IMR-90 (cell line): Measurements from ENCODE around the gene DYRK1A. TPM values are rescaled to one million over a fixed set of nuclear protein-coding genes. Genes with fewer than 3 reads are reported as not detected.

Source experiments
- ATAC-seq: fragments of 200-7000 bp; cut with Tn5 transposase; 2 replicates; pipeline ENCODE4 v1.9.1; 2020; ENCODE audit warnings: low read depth, mild to moderate bottlenecking, moderate library complexity
- BruUV-seq: library from RNA; stranded (reverse); fragments of 400-500 nt; replicated peaks from 2 replicates; lab custom pipeline; 2021; lab: Mats Ljungman, UMichigan
- CTCF ChIA-PET: fragments of 300-600 bp; formaldehyde crosslinking; extraction: SDS; loops from one replicate; lab custom pipeline; 2021; ENCODE audit warnings: antibody characterized with exemption; lab: Yijun Ruan, JAX
- POLR2A ChIA-PET: fragments of 300-600 bp; sonication (Branson Sonifier 250); formaldehyde crosslinking; loops from one replicate; lab custom pipeline; 2022; ENCODE audit warnings: antibody characterized with exemption; ENCODE audit not compliant: unreplicated experiment; lab: Charles Lee
- DNase-seq: peaks from one replicate; pipeline ENCODE4 v3.0.0; 2013
- H2AFZ ChIP-seq: replicated peaks from 2 replicates; pipeline ENCODE3; 2013; ENCODE audit warnings: low read length, mild to moderate bottlenecking; ENCODE audit not compliant: poor library complexity
- H2AK5ac ChIP-seq: 2 replicates; pipeline ENCODE4 v1.6.1; 2013; ENCODE audit warnings: low read depth, low read length, inconsistent platforms
- H2AK9ac ChIP-seq: replicated peaks from 2 replicates; pipeline ENCODE3; 2013; ENCODE audit warnings: mild to moderate bottlenecking, low read depth, low read length, moderate library complexity; ENCODE audit not compliant: poor library complexity
- H2BK120ac ChIP-seq: 2 replicates; pipeline ENCODE4 v1.6.1; 2013; ENCODE audit warnings: low read depth, low read length, inconsistent platforms
- H2BK15ac ChIP-seq: 3 replicates; pipeline ENCODE4 v1.6.1; 2013; ENCODE audit warnings: low read depth, low read length, inconsistent platforms
- H2BK20ac ChIP-seq: 2 replicates; pipeline ENCODE4 v1.6.1; 2013; ENCODE audit warnings: low read depth, mild to moderate bottlenecking, inconsistent platforms, low read length, moderate library complexity
- H2BK5ac ChIP-seq: 2 replicates; pipeline ENCODE4 v1.6.1; 2013; ENCODE audit warnings: mild to moderate bottlenecking, low read depth, low read length, inconsistent platforms; ENCODE audit not compliant: poor library complexity, severe bottlenecking
- H3K14ac ChIP-seq: replicated peaks from 2 replicates; pipeline ENCODE4 v1.6.1; 2013; ENCODE audit warnings: low read depth, low read length, inconsistent platforms
- H3K18ac ChIP-seq: 2 replicates; pipeline ENCODE4 v1.6.1; 2013; ENCODE audit warnings: low read depth, low read length, control low read depth
- H3K23ac ChIP-seq: 2 replicates; pipeline ENCODE4 v1.6.1; 2013; ENCODE audit warnings: low read depth, low read length, inconsistent platforms
- H3K27ac ChIP-seq: 2 replicates; pipeline ENCODE4 v1.5.1; 2013; ENCODE audit warnings: mild to moderate bottlenecking, control low read depth, low read length; ENCODE audit not compliant: insufficient read depth
- H3K27me3 ChIP-seq: 2 replicates; pipeline ENCODE4 v1.6.1; 2013; ENCODE audit warnings: low read length; ENCODE audit not compliant: control insufficient read depth, insufficient read depth
- H3K36me3 ChIP-seq: 2 replicates; pipeline ENCODE4 v1.6.1; 2013; ENCODE audit warnings: low read length, mixed read lengths; ENCODE audit not compliant: control insufficient read depth, insufficient read depth
- H3K4ac ChIP-seq: 2 replicates; pipeline ENCODE4 v1.6.1; 2013; ENCODE audit warnings: low read depth, low read length, inconsistent platforms
- H3K4me1 ChIP-seq: 2 replicates; pipeline ENCODE4 v1.6.1; 2013; ENCODE audit warnings: low read length, mixed read lengths; ENCODE audit not compliant: control insufficient read depth, insufficient read depth
- H3K4me2 ChIP-seq: 2 replicates; pipeline ENCODE4 v1.6.1; 2013; ENCODE audit warnings: low read depth, mild to moderate bottlenecking, control low read depth, low read length, moderate library complexity
- H3K4me3 ChIP-seq: 2 replicates; pipeline ENCODE4 v1.5.1; 2013; ENCODE audit warnings: low read depth, mild to moderate bottlenecking, control low read depth, low read length, moderate library complexity; ENCODE audit not compliant: insufficient read depth
- H3K56ac ChIP-seq: 2 replicates; pipeline ENCODE4 v1.6.1; 2013; ENCODE audit warnings: low read length, inconsistent platforms; ENCODE audit not compliant: insufficient read depth; ENCODE audit errors: extremely low read depth
- H3K79me1 ChIP-seq, 2 experiments: 2 replicates each; pipeline ENCODE4 v1.6.1; 2013; ENCODE audit warnings: low read length in 2 of 2, inconsistent platforms in 1 of 2, low read depth in 1 of 2
- H3K9ac ChIP-seq: 2 replicates; pipeline ENCODE4 v1.6.1; 2013; ENCODE audit warnings: low read depth, low read length, control low read depth
- H3K9me1 ChIP-seq: 2 replicates; pipeline ENCODE4 v1.6.1; 2013; ENCODE audit warnings: low read length, inconsistent platforms; ENCODE audit not compliant: insufficient read depth
- H3K9me3 ChIP-seq: 2 replicates; pipeline ENCODE4 v1.6.1; 2013; ENCODE audit warnings: low read length; ENCODE audit not compliant: control insufficient read depth, insufficient read depth
- H4K20me1 ChIP-seq: 2 replicates; pipeline ENCODE4 v1.6.1; 2013; ENCODE audit warnings: low read length, inconsistent platforms; ENCODE audit not compliant: insufficient read depth
- H4K5ac ChIP-seq: 2 replicates; pipeline ENCODE4 v1.6.1; 2013; ENCODE audit warnings: mild to moderate bottlenecking, low read depth, low read length, control low read depth
- H4K8ac ChIP-seq, 2 experiments: 2 replicates each; pipeline ENCODE4 v1.6.1; 2013; ENCODE audit warnings: low read depth in 2 of 2, low read length in 2 of 2, control low read depth in 1 of 2, inconsistent platforms in 1 of 2
- H4K91ac ChIP-seq: 2 replicates; pipeline ENCODE4 v1.6.1; 2013; ENCODE audit warnings: low read depth, low read length, inconsistent platforms; ENCODE audit not compliant: insufficient read depth
- FOS ChIP-seq: fragments of 150-350 bp; IDR thresholded peaks from 2 replicates; pipeline ENCODE4 v1.6.1; 2016; ENCODE audit warnings: low read depth, low read length
- MAFK ChIP-seq: IDR thresholded peaks from 2 replicates; pipeline ENCODE4 v1.6.1; 2012; ENCODE audit warnings: low read depth, low read length, improper control_type of control experiment
- MAZ ChIP-seq: IDR thresholded peaks from 2 replicates; pipeline ENCODE4 v1.6.1; 2012; ENCODE audit warnings: low read depth, mild to moderate bottlenecking, low read length, improper control_type of control experiment, moderate library complexity, borderline replicate concordance
- NFE2L2 ChIP-seq: fragments of 150-350 bp; IDR thresholded peaks from 2 replicates; pipeline ENCODE4 v1.6.1; 2016; ENCODE audit warnings: low read depth, mild to moderate bottlenecking, low read length
- RCOR1 ChIP-seq: IDR thresholded peaks from 2 replicates; pipeline ENCODE4 v1.6.1; 2012; ENCODE audit warnings: mild to moderate bottlenecking, low read length, improper control_type of control experiment; ENCODE audit not compliant: insufficient replicate concordance
- RFX5 ChIP-seq: IDR thresholded peaks from 2 replicates; pipeline ENCODE4 v1.8.0; 2012; ENCODE audit warnings: low read depth, mild to moderate bottlenecking, low read length, moderate library complexity
- WGBS, 2 experiments: methylation state at CpG; one replicate each; pipeline versions ENCODE4 v1.1.5 to v1.1.7; 2013; ENCODE audit warnings: missing lambda C conversion rate in 2 of 2; ENCODE audit not compliant: insufficient read length in 1 of 2; ENCODE audit errors: extremely low coverage in 2 of 2; 5-methylcytosine and 5-hydroxymethylcytosine counted together
- dilution Hi-C: fragments of 300-500 bp; cut with HindIII; formaldehyde crosslinking; loops from one replicate; pipeline ENCODE4 v1.14.3; 2018; ENCODE audit warnings: low sequenced_read_pairs; ENCODE audit not compliant: unreplicated experiment
- in situ Hi-C: fragments of 300-500 bp; cut with MboI; formaldehyde crosslinking; loops from 3 replicates; pipeline ENCODE4 v1.14.3; 2019; ENCODE audit warnings: low sequenced_read_pairs, inconsistent platforms, mixed read lengths
- intact Hi-C: fragments of 100-400 bp; cut with micrococcal nuclease; formaldehyde crosslinking; loops from 2 replicates; pipeline ENCODE4 v1.10.0; 2022
- polyA plus RNA-seq, 3 experiments: library from polyadenylated mRNA; depleted of rRNA; stranded (reverse); fragments of >200 nt; gene quantifications; 2 replicates each; pipeline ENCODE4 v1.2.3, GENCODE V29; 2012; ENCODE audit warnings: low replicate concordance in 1 of 3
- total RNA-seq: library from RNA; depleted of rRNA; stranded (reverse); fragments of >200 nt; gene quantifications from 2 replicates; pipeline ENCODE4 v1.2.3, GENCODE V29; 2012
- TF ChIP-seq, protein P1 (sequence below): fragments of 150-350 bp; IDR thresholded peaks from 2 replicates; pipeline ENCODE4 v1.6.1; 2016; ENCODE audit warnings: low read depth, mild to moderate bottlenecking, low read length, moderate library complexity, borderline replicate concordance
- TF ChIP-seq, protein P2 (sequence below): conservative IDR thresholded peaks from 2 replicates; pipeline ENCODE4 v1.5.1; 2012; ENCODE audit warnings: mild to moderate bottlenecking, low read depth, low read length, improper control_type of control experiment
- TF ChIP-seq, protein P3 (sequence below): fragments of 150-350 bp; IDR thresholded peaks from 2 replicates; pipeline ENCODE4 v1.6.1; 2017; ENCODE audit warnings: mild to moderate bottlenecking, antibody characterized with exemption, low read length, low read depth

Gene DYRK1A
- total and polyA plus RNA-seq, 2 of the 4 experiments (the other 2 are of a cell fraction), result 18.6 to 50.5 TPM

- Histone ChIP-seq H4K20me1 (peaks cover 8% of the 10 kb centered on the region; the same call in 1 of the 2 replicates), H3K23ac (no peak overlapping the region), H3K9me3 (no peaks in the 10 kb centered on the region), H3K18ac (no peak overlapping the region), H3K9me1 (peaks cover 25% of the 10 kb centered on the region), H3K27me3 (no peaks in the 10 kb centered on the region), H4K8ac (no peak overlapping the region), H3K36me3 (peaks cover 44% of the 10 kb centered on the region), H3K4me2 (no peak overlapping the region), H2AFZ (no peak overlapping the region), H4K91ac (no peak overlapping the region), H3K9ac (no peak overlapping the region), H3K56ac (no peak overlapping the region), H2BK15ac (no peak overlapping the region), H3K4me3 (no peak overlapping the region), H3K79me1 (peaks cover 46 to 74% of the 10 kb centered on the region in 2 experiments), H4K5ac (no peak overlapping the region), H3K14ac (no peak overlapping the region), H2AK5ac (no peak overlapping the region), H2BK20ac (no peak overlapping the region), H2BK120ac (no peak overlapping the region), H3K4me1 (peaks cover 3% of the 10 kb centered on the region), H2AK9ac (no peak overlapping the region), H3K27ac (no peak overlapping the region), H3K4ac (no peak overlapping the region), H2BK5ac (no peak overlapping the region)
- no peak for ATAC-seq
- WGBS, 2 experiments, result 82% methylated on average over 5 of the region's 12 CpGs; no CpG with 5 or more reads in 1 of the 2 experiments
- TF ChIP-seq FOS (no peak), RCOR1 (no peak), NFE2L2 (no peak), RFX5 (no peak), MAFK (no peak), MAZ (no peak)
- TF ChIP-seq, protein P1, sequence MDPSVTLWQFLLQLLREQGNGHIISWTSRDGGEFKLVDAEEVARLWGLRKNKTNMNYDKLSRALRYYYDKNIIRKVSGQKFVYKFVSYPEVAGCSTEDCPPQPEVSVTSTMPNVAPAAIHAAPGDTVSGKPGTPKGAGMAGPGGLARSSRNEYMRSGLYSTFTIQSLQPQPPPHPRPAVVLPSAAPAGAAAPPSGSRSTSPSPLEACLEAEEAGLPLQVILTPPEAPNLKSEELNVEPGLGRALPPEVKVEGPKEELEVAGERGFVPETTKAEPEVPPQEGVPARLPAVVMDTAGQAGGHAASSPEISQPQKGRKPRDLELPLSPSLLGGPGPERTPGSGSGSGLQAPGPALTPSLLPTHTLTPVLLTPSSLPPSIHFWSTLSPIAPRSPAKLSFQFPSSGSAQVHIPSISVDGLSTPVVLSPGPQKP, result no peak
- TF ChIP-seq, protein P2, sequence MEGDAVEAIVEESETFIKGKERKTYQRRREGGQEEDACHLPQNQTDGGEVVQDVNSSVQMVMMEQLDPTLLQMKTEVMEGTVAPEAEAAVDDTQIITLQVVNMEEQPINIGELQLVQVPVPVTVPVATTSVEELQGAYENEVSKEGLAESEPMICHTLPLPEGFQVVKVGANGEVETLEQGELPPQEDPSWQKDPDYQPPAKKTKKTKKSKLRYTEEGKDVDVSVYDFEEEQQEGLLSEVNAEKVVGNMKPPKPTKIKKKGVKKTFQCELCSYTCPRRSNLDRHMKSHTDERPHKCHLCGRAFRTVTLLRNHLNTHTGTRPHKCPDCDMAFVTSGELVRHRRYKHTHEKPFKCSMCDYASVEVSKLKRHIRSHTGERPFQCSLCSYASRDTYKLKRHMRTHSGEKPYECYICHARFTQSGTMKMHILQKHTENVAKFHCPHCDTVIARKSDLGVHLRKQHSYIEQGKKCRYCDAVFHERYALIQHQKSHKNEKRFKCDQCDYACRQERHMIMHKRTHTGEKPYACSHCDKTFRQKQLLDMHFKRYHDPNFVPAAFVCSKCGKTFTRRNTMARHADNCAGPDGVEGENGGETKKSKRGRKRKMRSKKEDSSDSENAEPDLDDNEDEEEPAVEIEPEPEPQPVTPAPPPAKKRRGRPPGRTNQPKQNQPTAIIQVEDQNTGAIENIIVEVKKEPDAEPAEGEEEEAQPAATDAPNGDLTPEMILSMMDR, result no peak
- TF ChIP-seq, protein P3, sequence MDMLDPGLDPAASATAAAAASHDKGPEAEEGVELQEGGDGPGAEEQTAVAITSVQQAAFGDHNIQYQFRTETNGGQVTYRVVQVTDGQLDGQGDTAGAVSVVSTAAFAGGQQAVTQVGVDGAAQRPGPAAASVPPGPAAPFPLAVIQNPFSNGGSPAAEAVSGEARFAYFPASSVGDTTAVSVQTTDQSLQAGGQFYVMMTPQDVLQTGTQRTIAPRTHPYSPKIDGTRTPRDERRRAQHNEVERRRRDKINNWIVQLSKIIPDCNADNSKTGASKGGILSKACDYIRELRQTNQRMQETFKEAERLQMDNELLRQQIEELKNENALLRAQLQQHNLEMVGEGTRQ, result no peak
- CTCF ChIA-PET, result no interaction called here
- in situ Hi-C loops (no loop called here), dilution Hi-C loops (no loop called here), intact Hi-C loops (no loop called here)
- no peak for DNase-seq
- BruUV-seq, result no TSS peak
- POLR2A ChIA-PET, result no interaction called here
Measured at GRCh38 chr21:37505963-37506362, 139.4 kb downstream of the DYRK1A start.
